ENCODE data around the gene MASP1. TPM values are rescaled to one million over a fixed set of nuclear protein-coding genes. Genes with fewer than 3 reads are reported as not detected.

The MASP1 gene
- polyA plus RNA-seq, 1 donor (not counting 4 experiments of a cell fraction or from before 2014, with no cell fraction given): not detected

DNA sequence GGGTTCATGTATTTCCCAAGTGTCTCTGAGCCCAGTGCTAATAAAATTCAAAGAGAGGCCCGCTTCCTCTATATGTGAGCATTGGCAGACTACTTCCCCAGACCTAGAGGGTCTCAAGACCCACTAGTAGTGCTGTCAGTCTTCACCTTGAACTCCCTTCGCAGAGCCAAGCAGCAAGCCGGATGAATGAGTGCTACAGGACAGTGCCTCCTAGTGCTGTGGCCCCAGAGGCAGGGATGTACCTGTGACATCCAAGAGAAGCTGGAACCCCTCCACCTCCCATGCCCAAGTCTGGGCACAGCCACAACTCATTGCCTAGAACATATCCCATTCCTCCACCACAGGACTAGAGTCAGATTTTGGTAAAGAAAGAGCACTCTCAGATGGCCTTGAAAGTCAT lies 37.2 kb upstream of the MASP1 start:
- Histone ChIP-seq H4K20me1 (ENCODE audit: control insufficient read depth, extremely low read depth, insufficient read depth, low read length) (no peaks in the 10 kb centered on the region), H3K4me2 (ENCODE audit: control insufficient read depth, extremely low read depth, insufficient read depth, low read depth, low read length) (no peak overlapping the region), H3K36me3 (ENCODE audit: control insufficient read depth in 2 of 2, extremely low read depth in 1 of 2, insufficient read depth in 2 of 2, low read length in 2 of 2) (no peaks in the 10 kb centered on the region), H2AFZ (ENCODE audit: control insufficient read depth, low read length) (no peak overlapping the region), H3K9me3 (ENCODE audit: control insufficient read depth, low read depth, low read length) (no peaks in the 10 kb centered on the region), H3K4me1 (ENCODE audit: control insufficient read depth, extremely low read depth, insufficient read depth, low read length) (no peaks in the 10 kb centered on the region), H3K9me1 (ENCODE audit: control insufficient read depth, extremely low read depth, insufficient read depth, low read length) (no peaks in the 10 kb centered on the region), H3K27ac (ENCODE audit: control insufficient read depth, insufficient read depth, low read length) (no peak overlapping the region), H3K79me2 (ENCODE audit: control insufficient read depth, insufficient read depth, low read length) (no peaks in the 10 kb centered on the region), H3K4me3 (ENCODE audit: control insufficient read depth in 2 of 3, extremely low read depth in 1 of 3, insufficient read depth in 2 of 3, low read depth in 1 of 3, low read length in 3 of 3) (no peak overlapping the region), H3K27me3 (ENCODE audit: control insufficient read depth, extremely low read depth, insufficient read depth, low read length) (peaks cover 11% of the 10 kb centered on the region), H3K9ac (ENCODE audit: control insufficient read depth, extremely low read depth, insufficient read depth, low read length) (no peak overlapping the region)
- no peak for DNase-seq (ENCODE audit: low read depth, low spot score)
- no peak for FAIRE-seq
- TF ChIP-seq, protein P1, sequence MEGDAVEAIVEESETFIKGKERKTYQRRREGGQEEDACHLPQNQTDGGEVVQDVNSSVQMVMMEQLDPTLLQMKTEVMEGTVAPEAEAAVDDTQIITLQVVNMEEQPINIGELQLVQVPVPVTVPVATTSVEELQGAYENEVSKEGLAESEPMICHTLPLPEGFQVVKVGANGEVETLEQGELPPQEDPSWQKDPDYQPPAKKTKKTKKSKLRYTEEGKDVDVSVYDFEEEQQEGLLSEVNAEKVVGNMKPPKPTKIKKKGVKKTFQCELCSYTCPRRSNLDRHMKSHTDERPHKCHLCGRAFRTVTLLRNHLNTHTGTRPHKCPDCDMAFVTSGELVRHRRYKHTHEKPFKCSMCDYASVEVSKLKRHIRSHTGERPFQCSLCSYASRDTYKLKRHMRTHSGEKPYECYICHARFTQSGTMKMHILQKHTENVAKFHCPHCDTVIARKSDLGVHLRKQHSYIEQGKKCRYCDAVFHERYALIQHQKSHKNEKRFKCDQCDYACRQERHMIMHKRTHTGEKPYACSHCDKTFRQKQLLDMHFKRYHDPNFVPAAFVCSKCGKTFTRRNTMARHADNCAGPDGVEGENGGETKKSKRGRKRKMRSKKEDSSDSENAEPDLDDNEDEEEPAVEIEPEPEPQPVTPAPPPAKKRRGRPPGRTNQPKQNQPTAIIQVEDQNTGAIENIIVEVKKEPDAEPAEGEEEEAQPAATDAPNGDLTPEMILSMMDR (optimal IDR thresholded peaks at IDR 0.05 in 1 of 3, IDR thresholded peaks at IDR 0.05 in 1 of 3, conservative IDR thresholded peaks at IDR 0.05 in 1 of 3; ENCODE audit: extremely low read depth in 1 of 3, insufficient read depth in 2 of 3, low read length in 3 of 3): no peak
- TF ChIP-seq EZH2 (IDR thresholded peaks at IDR 0.05; ENCODE audit: low read length): no peak
- dilution Hi-C loops (cut with MboI; ENCODE audit: extremely low pct_ligation_motif_present, low sequenced_read_pairs): no loop called here

GRCh38 chr3:187327845-187328244 lies 36.3 kb upstream of the MASP1 start:
- dilution Hi-C loops (cut with MboI; ENCODE audit: extremely low pct_ligation_motif_present, low sequenced_read_pairs): no loop called here
- no peaks in the 10 kb centered on the region for H3K9me3 ChIP-seq (ENCODE audit: control insufficient read depth, low read depth, low read length)
- DNase-seq (ENCODE audit: low read depth, low spot score) (no peak), FAIRE-seq (no peak)
- no peaks in the 10 kb centered on the region for H3K36me3 ChIP-seq (ENCODE audit: control insufficient read depth in 2 of 2, extremely low read depth in 1 of 2, insufficient read depth in 2 of 2, low read length in 2 of 2)
- no peak overlapping the region for H3K27ac ChIP-seq (ENCODE audit: control insufficient read depth, insufficient read depth, low read length)
- no peak overlapping the region for H3K4me2 ChIP-seq (ENCODE audit: control insufficient read depth, extremely low read depth, insufficient read depth, low read depth, low read length)
- peaks cover 13% of the 10 kb centered on the region for H3K27me3 ChIP-seq (ENCODE audit: control insufficient read depth, extremely low read depth, insufficient read depth, low read length)
- TF ChIP-seq, protein P1 (optimal IDR thresholded peaks at IDR 0.05 in 1 of 3, IDR thresholded peaks at IDR 0.05 in 1 of 3, conservative IDR thresholded peaks at IDR 0.05 in 1 of 3; ENCODE audit: extremely low read depth in 1 of 3, insufficient read depth in 2 of 3, low read length in 3 of 3): no peak
- no peak for TF ChIP-seq EZH2 (IDR thresholded peaks at IDR 0.05; ENCODE audit: low read length)
- H4K20me1 ChIP-seq (ENCODE audit: control insufficient read depth, extremely low read depth, insufficient read depth, low read length): no peaks in the 10 kb centered on the region
- no peak overlapping the region for H3K9ac ChIP-seq (ENCODE audit: control insufficient read depth, extremely low read depth, insufficient read depth, low read length)
- no peaks in the 10 kb centered on the region for H3K9me1 ChIP-seq (ENCODE audit: control insufficient read depth, extremely low read depth, insufficient read depth, low read length)
- H3K4me1 ChIP-seq (ENCODE audit: control insufficient read depth, extremely low read depth, insufficient read depth, low read length): no peaks in the 10 kb centered on the region
- no peaks in the 10 kb centered on the region for H3K79me2 ChIP-seq (ENCODE audit: control insufficient read depth, insufficient read depth, low read length)
- no peak overlapping the region for H3K4me3 ChIP-seq (ENCODE audit: control insufficient read depth in 2 of 3, extremely low read depth in 1 of 3, insufficient read depth in 2 of 3, low read depth in 1 of 3, low read length in 3 of 3)
- no peak overlapping the region for H2AFZ ChIP-seq (ENCODE audit: control insufficient read depth, low read length)
